HCT116 (cell line): ENCODE measurements around the gene WIPF3. TPM values are rescaled to one million over a fixed set of nuclear protein-coding genes. Genes with fewer than 3 reads are reported as not detected.

Experiments
- ATAC-seq: fragments of 200-7000 bp; cut with Tn5 transposase; 2 replicates; pipeline ENCODE4 v1.9.1; 2020; ENCODE audit warnings: mild to moderate bottlenecking, moderate library complexity
- BruUV-seq: library from RNA; stranded (reverse); fragments of 400-500 nt; replicated peaks from 2 replicates; lab custom pipeline; 2021; lab: Mats Ljungman, UMichigan
- CTCF ChIA-PET: fragments of 300-600 bp; sonication (Branson Sonifier 250); formaldehyde crosslinking; loops from one replicate; lab custom pipeline; 2021; ENCODE audit warnings: antibody characterized with exemption; lab: Charles Lee
- POLR2A ChIA-PET: fragments of 300-600, 350-600 bp; sonication (Branson Sonifier 250); formaldehyde crosslinking; loops from one replicate; lab custom pipeline; 2021; ENCODE audit warnings: antibody characterized with exemption; lab: Charles Lee
- RAD21 ChIA-PET, 2 experiments: fragments of 300-600 bp; sonication (Branson Sonifier 250); formaldehyde crosslinking; loops; one replicate each; lab custom pipeline; 2023; ENCODE audit warnings: low total read pairs in 2 of 2; ENCODE audit not compliant: uncharacterized antibody in 2 of 2, unreplicated experiment in 2 of 2, low non-redundant PET in 1 of 2; lab: Charles Lee
- DNase-seq: peaks from one replicate; pipeline ENCODE4 v3.0.0-alpha.2; 2010; ENCODE audit warnings: low read depth, low spot score
- H2AFZ ChIP-seq: fragments of 200-600 bp; shearing (Covaris generic), sonication (generic); 2 replicates; pipeline ENCODE4 v1.6.1; 2017; ENCODE audit warnings: low read depth, mixed run types, mixed read lengths, antibody characterized with exemption, low read length; ENCODE audit not compliant: poor library complexity, severe bottlenecking
- H3K27ac ChIP-seq: 2 replicates; pipeline ENCODE4 v1.5.1; 2012; ENCODE audit warnings: low read depth, low read length
- H3K27me3 ChIP-seq: fragments of 200-600 bp; sonication (generic); 2 replicates; pipeline ENCODE4 v1.6.1; 2016; ENCODE audit warnings: mixed run types, low read length, mixed read lengths; ENCODE audit not compliant: insufficient read depth
- H3K36me3 ChIP-seq, 2 experiments: fragments of 200-500 bp in 1 of 2; fragments of 200-600 bp in 1 of 2; sonication (Bioruptor generic) in 1 of 2; sonication (generic) in 1 of 2; 2 replicates each; pipeline versions ENCODE4 v1.5.1 to v1.6.1; 2014 to 2016; ENCODE audit warnings: low read length in 2 of 2, inconsistent platforms in 1 of 2, mixed read lengths in 1 of 2, mixed run types in 1 of 2; ENCODE audit not compliant: insufficient read depth in 2 of 2, control insufficient read depth in 1 of 2
- H3K4me1 ChIP-seq, 2 experiments: fragments of 200-600 bp in 1 of 2; sonication (generic) in 1 of 2; 2 replicates each; pipeline versions ENCODE4 v1.5.1 to v1.6.1; 2012 to 2017; ENCODE audit warnings: low read length in 2 of 2, inconsistent platforms in 1 of 2, mild to moderate bottlenecking in 1 of 2, mixed read lengths in 1 of 2, mixed run types in 1 of 2, moderate library complexity in 1 of 2; ENCODE audit not compliant: insufficient read depth in 2 of 2, control insufficient read depth in 1 of 2
- H3K4me2 ChIP-seq: fragments of 200-600 bp; sonication (generic); 2 replicates; pipeline ENCODE4 v1.6.1; 2017; ENCODE audit warnings: mixed run types, low read length, mixed read lengths
- H3K4me3 ChIP-seq, 2 experiments: fragments of 200-600 bp in 1 of 2; sonication (generic) in 1 of 2; replicated peaks in 1 of 2; 2 replicates each; pipeline ENCODE4 v1.5.1; 2011 to 2016; ENCODE audit warnings: low read length in 2 of 2, control low read depth in 1 of 2, low read depth in 1 of 2, mild to moderate bottlenecking in 1 of 2, mixed read lengths in 1 of 2, mixed run types in 1 of 2
- H3K79me2 ChIP-seq: fragments of 200-600 bp; sonication (generic); 2 replicates; pipeline ENCODE4 v1.6.1; 2017; ENCODE audit warnings: mild to moderate bottlenecking, mixed run types, low read length, moderate library complexity, mixed read lengths; ENCODE audit not compliant: insufficient read depth
- H3K9ac ChIP-seq: fragments of 200-600 bp; sonication (generic); 2 replicates; pipeline ENCODE4 v1.6.1; 2016; ENCODE audit warnings: low read length, mixed read lengths
- H3K9me2 ChIP-seq: fragments of 200-600 bp; sonication (generic), shearing (Covaris generic); 2 replicates; pipeline ENCODE4 v1.6.1; 2017; ENCODE audit warnings: mixed run types, mild to moderate bottlenecking, moderate library complexity; ENCODE audit not compliant: insufficient read depth
- H3K9me3 ChIP-seq, 2 experiments: fragments of 200-500 bp in 1 of 2; fragments of 200-600 bp in 1 of 2; sonication (Bioruptor generic) in 1 of 2; sonication (generic) in 1 of 2; 2 replicates each; pipeline ENCODE4 v1.6.1; 2014 to 2017; ENCODE audit warnings: low read length in 2 of 2, mixed read lengths in 2 of 2, inconsistent platforms in 1 of 2, low read depth in 1 of 2, mild to moderate bottlenecking in 1 of 2, mixed run types in 1 of 2, moderate library complexity in 1 of 2; ENCODE audit not compliant: control insufficient read depth in 1 of 2, insufficient read depth in 1 of 2
- H4K20me1 ChIP-seq: fragments of 200-600 bp; sonication (generic), shearing (Covaris generic); 2 replicates; pipeline ENCODE4 v1.6.1; 2017; ENCODE audit warnings: mixed run types, mild to moderate bottlenecking, moderate library complexity; ENCODE audit not compliant: insufficient read depth
- EZH2 ChIP-seq: fragments of 200-600 bp; sonication (generic); IDR thresholded peaks from 2 replicates; pipeline ENCODE4 v1.6.1; 2017; ENCODE audit warnings: antibody characterized with exemption, mixed run types
- POLR2A ChIP-seq: IDR thresholded peaks from 2 replicates; pipeline ENCODE4 v1.7.0; 2011; ENCODE audit warnings: borderline replicate concordance; ENCODE audit not compliant: insufficient read depth, insufficient read length; ENCODE audit errors: extremely low read depth
- POLR2AphosphoS5 ChIP-seq: IDR thresholded peaks from 2 replicates; pipeline ENCODE4 v1.6.1; 2011; ENCODE audit warnings: mild to moderate bottlenecking, low read depth, low read length, moderate library complexity
- TCF7L2 ChIP-seq: IDR thresholded peaks from 2 replicates; pipeline ENCODE4 v1.7.0; 2011; ENCODE audit warnings: borderline replicate concordance, inconsistent platforms; ENCODE audit not compliant: insufficient read depth, insufficient read length; ENCODE audit errors: extremely low read depth
- ZFX ChIP-seq: fragments of 450-650 bp; IDR thresholded peaks from 2 replicates; pipeline ENCODE4 v1.6.1; 2017
- intact Hi-C: fragments of 100-400 bp; cut with micrococcal nuclease; formaldehyde crosslinking; loops from 2 replicates; pipeline ENCODE4 v1.10.0; 2022
- total RNA-seq: library from RNA; stranded (reverse); gene quantifications from one replicate; pipeline ENCODE4 v1.2.1, GENCODE V29; 2021; ENCODE audit not compliant: unreplicated experiment
- TF ChIP-seq, protein P1 (sequence below): IDR thresholded peaks from 2 replicates; pipeline ENCODE4 v1.6.1; 2012; ENCODE audit warnings: low read depth
- TF ChIP-seq, protein P2 (sequence below), 3 experiments: fragments of 200-600 bp in 1 of 3; sonication (generic) in 1 of 3; IDR thresholded peaks in 2 of 3; conservative IDR thresholded peaks in 1 of 3; 2 replicates each; pipeline ENCODE4 v1.5.1; 2012 to 2017; ENCODE audit warnings: low read depth in 2 of 3, low read length in 2 of 3, antibody characterized with exemption in 1 of 3, borderline replicate concordance in 1 of 3, control low read depth in 1 of 3, mild to moderate bottlenecking in 1 of 3, mixed read lengths in 1 of 3, mixed run types in 1 of 3, moderate library complexity in 1 of 3; ENCODE audit not compliant: insufficient read depth in 1 of 3
- TF ChIP-seq, protein P3 (sequence below): IDR thresholded peaks from 2 replicates; pipeline ENCODE4 v1.6.1; 2011; ENCODE audit warnings: mild to moderate bottlenecking, low read length, moderate library complexity; ENCODE audit not compliant: insufficient replicate concordance; ENCODE audit errors: extremely low read depth
- TF ChIP-seq, protein P4 (sequence below): IDR thresholded peaks from 2 replicates; pipeline ENCODE4 v1.6.1; 2012

WIPF3 gene
- total RNA-seq, 1 experiment from 2014 or later, result 8.6 TPM

DNA sequence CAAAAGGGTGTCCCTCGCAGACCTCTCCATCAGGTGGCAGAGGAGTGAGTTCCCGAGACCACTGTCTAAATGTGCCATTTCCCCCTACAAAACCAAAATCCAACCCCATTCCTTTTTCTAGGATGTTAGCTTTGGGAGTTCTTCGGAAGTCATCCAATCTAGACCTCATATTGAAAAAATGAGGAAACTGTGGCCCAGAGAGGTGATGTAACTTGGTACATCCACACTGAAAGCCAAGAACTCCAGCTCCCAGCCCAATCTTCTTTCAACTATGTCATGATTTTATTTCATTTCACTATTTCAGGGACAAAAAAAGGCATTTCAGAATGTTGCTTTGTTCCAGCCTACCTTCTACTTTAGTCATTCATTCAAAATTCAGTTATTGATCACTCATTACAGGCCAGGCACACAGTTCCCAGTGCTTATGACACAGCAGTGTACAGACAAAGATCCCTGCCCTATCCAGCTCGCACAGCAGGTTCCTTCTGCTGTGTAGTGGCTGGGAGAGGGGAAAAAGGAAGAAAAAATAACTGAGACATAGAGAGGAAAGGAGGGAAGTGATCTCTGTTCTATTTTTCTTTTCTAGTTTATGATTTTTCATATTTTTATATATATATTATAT is 147.5 kb downstream of the WIPF3 start:
- DNase-seq (no peak), ATAC-seq (no peak)
- ChIA-PET POLR2A (no interaction called here), RAD21 (interaction anchor here in 1 of 2 experiments (0.6 kb wide), 1 partner anchor 108 kb away, joined by 3 read pairs; no protein-coding TSS in a partner anchor), CTCF (no interaction called here)
- no peak overlapping the region for H2AFZ ChIP-seq
- H3K79me2 ChIP-seq, result peaks cover 16% of the 10 kb centered on the region; the same call in 1 of the 2 replicates
- TF ChIP-seq TCF7L2 (no peak), POLR2A (no peak), ZFX (no peak)
- BruUV-seq, result no TSS peak
- no peaks in the 10 kb centered on the region for H4K20me1 ChIP-seq
- H3K4me1 ChIP-seq, result no peaks in the 10 kb centered on the region
- intact Hi-C loops, result no loop called here
- H3K4me2 ChIP-seq, result no peak overlapping the region
- no peak overlapping the region for H3K9ac ChIP-seq
- no peaks in the 10 kb centered on the region for H3K9me2 ChIP-seq
- H3K4me3 ChIP-seq, result no peak overlapping the region
- H3K9me3 ChIP-seq, result no peaks in the 10 kb centered on the region
- peaks cover 13 to 29% of the 10 kb centered on the region in 2 experiments; a peak in 3 of 4 replicates for H3K36me3 ChIP-seq
- H3K27me3 ChIP-seq, result no peaks in the 10 kb centered on the region
- H3K27ac ChIP-seq, result no peak overlapping the region

DNA sequence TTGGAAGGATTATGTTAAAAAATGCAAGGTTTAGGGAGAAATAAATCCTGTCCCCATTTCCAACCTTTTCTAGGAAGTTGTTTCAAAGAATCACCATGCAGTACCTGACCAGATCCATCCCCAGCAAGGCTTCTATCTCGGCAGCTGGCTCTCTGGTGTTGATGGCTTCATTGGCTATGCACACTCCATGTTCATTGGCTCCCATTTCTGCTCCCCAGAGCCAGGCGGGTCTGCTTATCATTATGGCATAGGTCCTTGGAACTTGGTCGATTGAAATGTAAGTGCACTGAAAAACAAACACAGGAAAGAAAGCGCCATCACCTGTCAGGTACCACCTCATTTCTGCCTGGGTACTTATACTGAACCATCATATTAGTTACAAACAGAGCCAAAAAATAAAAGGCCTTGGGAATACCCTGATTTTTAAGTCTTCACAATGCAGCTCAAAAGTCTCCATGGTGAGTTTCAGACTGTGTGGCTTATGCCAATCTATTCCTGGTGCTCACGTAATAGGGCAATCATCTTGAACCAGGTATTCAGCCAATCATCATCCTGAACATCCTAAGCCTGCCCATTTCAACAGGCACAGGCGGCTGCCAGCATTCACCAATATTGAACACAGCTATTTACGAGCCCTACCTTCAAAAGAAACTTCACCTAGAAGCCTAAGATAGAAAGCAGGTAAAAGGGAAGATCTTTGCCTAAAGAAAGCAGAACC is 148.9 kb downstream of the WIPF3 start:
- BruUV-seq, result no TSS peak
- intact Hi-C loops, result no loop called here
- TF ChIP-seq POLR2AphosphoS5 (no peak), ZFX (no peak), EZH2 (no peak)
- TF ChIP-seq, protein P1, sequence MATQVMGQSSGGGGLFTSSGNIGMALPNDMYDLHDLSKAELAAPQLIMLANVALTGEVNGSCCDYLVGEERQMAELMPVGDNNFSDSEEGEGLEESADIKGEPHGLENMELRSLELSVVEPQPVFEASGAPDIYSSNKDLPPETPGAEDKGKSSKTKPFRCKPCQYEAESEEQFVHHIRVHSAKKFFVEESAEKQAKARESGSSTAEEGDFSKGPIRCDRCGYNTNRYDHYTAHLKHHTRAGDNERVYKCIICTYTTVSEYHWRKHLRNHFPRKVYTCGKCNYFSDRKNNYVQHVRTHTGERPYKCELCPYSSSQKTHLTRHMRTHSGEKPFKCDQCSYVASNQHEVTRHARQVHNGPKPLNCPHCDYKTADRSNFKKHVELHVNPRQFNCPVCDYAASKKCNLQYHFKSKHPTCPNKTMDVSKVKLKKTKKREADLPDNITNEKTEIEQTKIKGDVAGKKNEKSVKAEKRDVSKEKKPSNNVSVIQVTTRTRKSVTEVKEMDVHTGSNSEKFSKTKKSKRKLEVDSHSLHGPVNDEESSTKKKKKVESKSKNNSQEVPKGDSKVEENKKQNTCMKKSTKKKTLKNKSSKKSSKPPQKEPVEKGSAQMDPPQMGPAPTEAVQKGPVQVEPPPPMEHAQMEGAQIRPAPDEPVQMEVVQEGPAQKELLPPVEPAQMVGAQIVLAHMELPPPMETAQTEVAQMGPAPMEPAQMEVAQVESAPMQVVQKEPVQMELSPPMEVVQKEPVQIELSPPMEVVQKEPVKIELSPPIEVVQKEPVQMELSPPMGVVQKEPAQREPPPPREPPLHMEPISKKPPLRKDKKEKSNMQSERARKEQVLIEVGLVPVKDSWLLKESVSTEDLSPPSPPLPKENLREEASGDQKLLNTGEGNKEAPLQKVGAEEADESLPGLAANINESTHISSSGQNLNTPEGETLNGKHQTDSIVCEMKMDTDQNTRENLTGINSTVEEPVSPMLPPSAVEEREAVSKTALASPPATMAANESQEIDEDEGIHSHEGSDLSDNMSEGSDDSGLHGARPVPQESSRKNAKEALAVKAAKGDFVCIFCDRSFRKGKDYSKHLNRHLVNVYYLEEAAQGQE, result no peak
- TF ChIP-seq, protein P2, sequence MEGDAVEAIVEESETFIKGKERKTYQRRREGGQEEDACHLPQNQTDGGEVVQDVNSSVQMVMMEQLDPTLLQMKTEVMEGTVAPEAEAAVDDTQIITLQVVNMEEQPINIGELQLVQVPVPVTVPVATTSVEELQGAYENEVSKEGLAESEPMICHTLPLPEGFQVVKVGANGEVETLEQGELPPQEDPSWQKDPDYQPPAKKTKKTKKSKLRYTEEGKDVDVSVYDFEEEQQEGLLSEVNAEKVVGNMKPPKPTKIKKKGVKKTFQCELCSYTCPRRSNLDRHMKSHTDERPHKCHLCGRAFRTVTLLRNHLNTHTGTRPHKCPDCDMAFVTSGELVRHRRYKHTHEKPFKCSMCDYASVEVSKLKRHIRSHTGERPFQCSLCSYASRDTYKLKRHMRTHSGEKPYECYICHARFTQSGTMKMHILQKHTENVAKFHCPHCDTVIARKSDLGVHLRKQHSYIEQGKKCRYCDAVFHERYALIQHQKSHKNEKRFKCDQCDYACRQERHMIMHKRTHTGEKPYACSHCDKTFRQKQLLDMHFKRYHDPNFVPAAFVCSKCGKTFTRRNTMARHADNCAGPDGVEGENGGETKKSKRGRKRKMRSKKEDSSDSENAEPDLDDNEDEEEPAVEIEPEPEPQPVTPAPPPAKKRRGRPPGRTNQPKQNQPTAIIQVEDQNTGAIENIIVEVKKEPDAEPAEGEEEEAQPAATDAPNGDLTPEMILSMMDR (IDR thresholded peaks at IDR 0.05 in 2 of 3, conservative IDR thresholded peaks at IDR 0.05 in 1 of 3; ENCODE audit: borderline replicate concordance in 1 of 3, insufficient read depth in 1 of 3, low read depth in 2 of 3, low read length in 2 of 3), result no peak
- TF ChIP-seq, protein P3, sequence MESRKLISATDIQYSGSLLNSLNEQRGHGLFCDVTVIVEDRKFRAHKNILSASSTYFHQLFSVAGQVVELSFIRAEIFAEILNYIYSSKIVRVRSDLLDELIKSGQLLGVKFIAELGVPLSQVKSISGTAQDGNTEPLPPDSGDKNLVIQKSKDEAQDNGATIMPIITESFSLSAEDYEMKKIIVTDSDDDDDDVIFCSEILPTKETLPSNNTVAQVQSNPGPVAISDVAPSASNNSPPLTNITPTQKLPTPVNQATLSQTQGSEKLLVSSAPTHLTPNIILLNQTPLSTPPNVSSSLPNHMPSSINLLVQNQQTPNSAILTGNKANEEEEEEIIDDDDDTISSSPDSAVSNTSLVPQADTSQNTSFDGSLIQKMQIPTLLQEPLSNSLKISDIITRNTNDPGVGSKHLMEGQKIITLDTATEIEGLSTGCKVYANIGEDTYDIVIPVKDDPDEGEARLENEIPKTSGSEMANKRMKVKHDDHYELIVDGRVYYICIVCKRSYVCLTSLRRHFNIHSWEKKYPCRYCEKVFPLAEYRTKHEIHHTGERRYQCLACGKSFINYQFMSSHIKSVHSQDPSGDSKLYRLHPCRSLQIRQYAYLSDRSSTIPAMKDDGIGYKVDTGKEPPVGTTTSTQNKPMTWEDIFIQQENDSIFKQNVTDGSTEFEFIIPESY, result no peak
- TF ChIP-seq, protein P4, sequence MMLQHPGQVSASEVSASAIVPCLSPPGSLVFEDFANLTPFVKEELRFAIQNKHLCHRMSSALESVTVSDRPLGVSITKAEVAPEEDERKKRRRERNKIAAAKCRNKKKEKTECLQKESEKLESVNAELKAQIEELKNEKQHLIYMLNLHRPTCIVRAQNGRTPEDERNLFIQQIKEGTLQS, result no peak

More for the DNA sequence above, 148.9 kb downstream of the WIPF3 start:
- no peaks in the 10 kb centered on the region for H3K27me3 ChIP-seq
- no peaks in the 10 kb centered on the region for H3K4me1 ChIP-seq
- H3K9ac ChIP-seq, result no peak overlapping the region
- H3K79me2 ChIP-seq, result peaks cover 16% of the 10 kb centered on the region; the same call in 1 of the 2 replicates
- ChIA-PET POLR2A (no interaction called here), CTCF (no interaction called here), RAD21 (no interaction called here)
- no peak overlapping the region for H3K4me3 ChIP-seq
- no peaks in the 10 kb centered on the region for H3K9me2 ChIP-seq
- H3K27ac ChIP-seq, result no peak overlapping the region
- no peaks in the 10 kb centered on the region for H3K9me3 ChIP-seq
- H3K36me3 ChIP-seq, result peaks cover 13 to 29% of the 10 kb centered on the region in 2 experiments; a peak in 3 of 4 replicates
- no peak overlapping the region for H3K4me2 ChIP-seq
- DNase-seq, result no peak
- H4K20me1 ChIP-seq, result no peaks in the 10 kb centered on the region
- ATAC-seq, result no peak
- H2AFZ ChIP-seq, result no peak overlapping the region
